GM18858 (cell line): Measurements from ENCODE around the gene MRPL43.
"Not testable (repeated sequence)": the region's sequence is repeated elsewhere in the genome, so short reads cannot be mapped to it uniquely, and the experiment has no call there.

Experiments used
- ATAC-seq: cut with Tn5 transposase; IDR thresholded peaks from one replicate; pipeline ENCODE4 v1.9.1; 2021; ENCODE audit not compliant: unreplicated experiment

The MRPL43 gene

DNA sequence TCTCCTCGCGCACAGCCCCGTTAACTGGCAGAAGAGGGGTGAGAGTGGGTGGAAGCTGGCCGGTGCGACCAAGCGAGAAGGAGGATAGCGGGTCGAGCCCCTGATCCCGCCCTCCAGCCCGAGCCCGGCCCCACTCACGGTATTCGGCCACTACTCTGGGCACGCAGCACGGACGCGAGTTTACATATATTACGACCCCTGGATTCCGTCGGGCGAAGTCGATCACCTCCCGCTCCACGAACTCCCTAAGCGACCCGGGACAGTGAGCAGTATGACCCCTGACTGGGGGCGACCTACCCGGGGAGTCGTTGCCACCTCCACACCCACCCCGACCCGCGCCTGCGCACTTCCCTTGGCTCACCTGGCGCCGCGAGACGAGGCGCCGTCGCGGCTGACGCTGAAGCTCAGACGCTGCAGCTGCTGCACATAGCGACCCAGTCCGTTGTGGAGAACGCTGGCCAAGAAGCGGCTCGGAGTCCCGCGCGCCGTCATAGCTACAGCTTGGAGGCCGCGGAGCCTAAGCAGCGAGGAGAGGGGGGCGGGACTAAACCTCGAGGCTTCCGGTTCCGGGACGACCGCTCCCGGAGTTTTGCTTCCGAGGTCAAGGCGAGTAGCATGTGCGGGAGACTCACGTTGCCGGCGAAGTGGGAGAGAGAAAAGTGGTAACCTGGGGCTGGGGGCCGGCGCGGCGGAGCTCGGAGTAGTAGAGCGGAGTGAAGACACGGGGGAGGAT is at the start of gene MRPL43, which contains the start of gene TWNK:
Gene MRPL43, minus strand, starts transcription at position 546 of the 733 bp plus-strand sequence. Its CDS starts 54 bp downstream, at position 492.
Gene TWNK, plus strand, starts transcription at position 592 of the 733 bp plus-strand sequence. CDS start 668 bp downstream, outside the sequence.
- ATAC-seq: peak; percentile 52

DNA sequence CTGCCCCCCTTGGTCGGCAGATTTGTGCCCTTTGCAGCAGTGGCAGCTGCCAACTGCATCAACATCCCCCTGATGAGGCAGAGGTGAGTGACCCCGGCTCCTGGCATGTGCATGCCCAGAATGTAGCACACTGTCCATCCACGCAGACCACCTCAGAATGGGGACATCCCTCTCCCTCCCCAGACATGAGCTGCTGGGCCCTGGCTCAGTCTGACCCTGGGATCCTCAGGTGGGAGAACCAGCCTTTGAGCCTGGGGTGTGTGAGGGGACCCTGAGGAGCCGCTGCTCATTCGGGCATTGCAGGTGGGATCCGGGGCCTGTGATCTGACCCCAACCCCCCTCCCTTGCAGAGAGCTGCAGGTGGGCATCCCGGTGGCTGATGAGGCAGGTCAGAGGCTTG is 49.4 kb upstream of the MRPL43 start:
- ATAC-seq: no peak

DNA sequence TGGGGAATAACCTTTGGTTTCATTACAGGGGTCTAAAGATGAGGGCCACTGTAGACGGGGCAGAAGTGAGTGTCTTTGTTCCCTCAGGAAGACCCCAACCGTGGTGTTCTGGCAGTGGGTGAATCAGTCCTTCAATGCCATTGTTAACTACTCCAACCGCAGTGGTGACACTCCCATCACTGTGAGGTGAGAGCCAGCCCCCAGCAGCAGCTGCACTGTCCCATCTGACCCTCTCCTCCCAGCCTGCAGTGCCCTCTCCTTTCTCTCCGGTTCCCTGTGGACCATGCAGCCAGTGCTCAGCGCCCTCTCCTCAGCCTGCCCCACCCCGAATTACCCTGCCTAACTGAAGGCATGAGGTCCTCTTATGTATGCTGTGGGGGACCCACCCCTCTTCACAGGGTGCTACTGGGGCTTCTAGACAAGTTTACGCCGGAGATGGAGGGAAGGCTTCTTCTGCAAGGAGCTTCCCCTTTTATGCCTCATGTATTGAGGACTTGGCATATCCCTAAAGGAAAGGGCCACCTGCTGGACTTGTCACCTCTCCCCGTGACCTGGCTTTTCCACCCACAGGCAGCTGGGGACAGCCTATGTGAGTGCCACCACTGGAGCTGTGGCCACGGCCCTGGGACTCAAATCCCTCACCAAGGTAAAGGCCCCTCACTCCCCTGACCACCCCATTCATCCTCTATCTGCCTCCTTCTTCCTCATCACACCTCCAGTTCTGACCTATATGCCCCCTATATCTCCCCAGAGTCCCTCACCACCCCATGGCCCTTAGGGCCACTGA is 48.8 kb upstream of the MRPL43 start:
- ATAC-seq: no peak

DNA sequence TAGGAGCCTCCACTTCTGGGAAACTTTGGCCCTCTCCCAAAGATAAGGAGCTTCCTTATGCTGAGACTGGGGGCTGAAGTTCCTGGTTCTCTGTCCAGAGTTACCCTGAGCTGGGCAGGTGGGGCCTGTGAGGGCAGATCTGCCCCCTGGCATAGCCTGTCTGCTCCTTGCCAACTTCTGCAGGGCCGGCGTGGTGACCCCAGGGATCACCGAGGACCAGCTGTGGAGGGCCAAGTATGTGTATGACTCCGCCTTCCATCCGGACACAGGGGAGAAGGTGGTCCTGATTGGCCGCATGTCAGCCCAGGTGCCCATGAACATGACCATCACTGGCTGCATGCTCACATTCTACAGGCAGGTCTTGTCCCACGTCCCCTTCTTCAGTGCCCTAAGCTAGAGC is 48.0 kb upstream of the MRPL43 start:
- ATAC-seq: no peak

- ATAC-seq: not testable (repeated sequence)
These were observed 47.1 kb upstream of the MRPL43 start for GRCh38 chr10:101034404-101034803.

GRCh38 chr10:101033276-101033675 is 46.0 kb upstream of the MRPL43 start:
- no peak for ATAC-seq

DNA sequence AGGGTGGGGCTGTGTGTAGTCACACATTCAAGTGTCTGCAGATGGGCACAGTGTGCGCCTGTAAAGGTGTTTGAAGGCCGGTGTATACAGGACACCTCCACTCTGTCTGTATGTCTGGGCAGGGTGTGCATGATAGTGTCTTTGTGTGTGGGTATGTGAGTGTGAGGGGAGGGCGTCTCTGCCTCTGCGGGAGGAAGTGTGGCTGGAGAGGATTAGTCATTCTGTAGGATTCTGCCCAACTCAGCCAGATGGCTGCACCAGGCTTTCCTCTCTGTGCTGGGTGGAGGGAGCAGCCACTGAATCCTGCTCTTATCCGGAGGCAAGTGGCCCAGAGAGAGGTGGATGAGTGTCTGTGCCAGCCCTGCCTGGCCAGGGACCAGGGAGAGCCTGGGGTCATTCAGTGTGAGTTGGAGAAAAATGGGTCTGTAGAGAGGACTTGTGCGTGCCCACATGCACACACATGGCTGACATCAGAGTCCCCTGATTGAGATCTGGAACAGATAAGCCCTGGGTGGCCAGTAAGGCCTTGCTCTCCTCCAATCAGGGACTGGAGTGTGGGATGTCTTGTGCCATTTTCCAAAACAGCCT is 45.4 kb upstream of the MRPL43 start:
- no peak for ATAC-seq

DNA sequence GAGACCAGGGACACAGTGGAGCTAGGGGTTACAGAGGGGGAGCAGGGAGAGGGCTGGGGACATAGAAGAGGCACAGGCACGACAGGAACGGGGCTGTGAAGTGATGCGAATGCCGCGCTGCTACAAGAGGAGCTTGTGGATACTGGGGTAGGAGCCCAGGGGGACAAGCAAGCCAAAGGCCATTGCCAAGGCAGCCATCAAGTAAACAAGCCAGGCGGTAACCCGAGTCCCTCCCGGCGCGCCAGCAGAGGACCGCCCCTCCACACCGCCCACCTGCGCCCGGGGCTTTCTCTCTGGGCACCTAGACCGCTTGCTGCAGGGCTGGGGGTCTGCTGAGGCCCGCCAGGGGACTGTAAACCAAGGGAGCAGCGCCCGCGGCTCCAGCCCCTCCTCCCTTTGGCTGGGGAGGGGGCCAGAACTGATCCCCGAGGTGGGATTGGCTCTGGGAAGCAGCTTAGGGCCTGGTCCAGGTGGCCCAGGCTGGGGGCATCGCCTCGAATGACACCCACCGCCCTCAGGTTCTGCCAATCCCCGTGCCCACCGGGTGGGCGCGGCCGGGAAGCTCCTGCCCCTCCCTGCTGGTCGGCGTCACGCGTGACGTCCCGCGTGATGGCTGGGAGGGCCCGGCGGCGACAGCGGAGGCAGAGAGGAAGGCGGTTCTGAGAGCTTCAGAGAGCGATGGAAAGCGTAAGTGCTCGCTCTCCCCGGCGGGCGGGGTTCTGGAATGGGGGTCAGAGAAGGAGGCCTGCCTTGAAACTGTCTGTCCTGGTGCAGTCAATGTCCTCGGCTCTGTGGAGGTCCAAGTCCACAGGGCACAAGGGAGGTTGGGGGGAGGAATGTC is 44.7 kb upstream of the MRPL43 start:
- ATAC-seq: no peak

DNA sequence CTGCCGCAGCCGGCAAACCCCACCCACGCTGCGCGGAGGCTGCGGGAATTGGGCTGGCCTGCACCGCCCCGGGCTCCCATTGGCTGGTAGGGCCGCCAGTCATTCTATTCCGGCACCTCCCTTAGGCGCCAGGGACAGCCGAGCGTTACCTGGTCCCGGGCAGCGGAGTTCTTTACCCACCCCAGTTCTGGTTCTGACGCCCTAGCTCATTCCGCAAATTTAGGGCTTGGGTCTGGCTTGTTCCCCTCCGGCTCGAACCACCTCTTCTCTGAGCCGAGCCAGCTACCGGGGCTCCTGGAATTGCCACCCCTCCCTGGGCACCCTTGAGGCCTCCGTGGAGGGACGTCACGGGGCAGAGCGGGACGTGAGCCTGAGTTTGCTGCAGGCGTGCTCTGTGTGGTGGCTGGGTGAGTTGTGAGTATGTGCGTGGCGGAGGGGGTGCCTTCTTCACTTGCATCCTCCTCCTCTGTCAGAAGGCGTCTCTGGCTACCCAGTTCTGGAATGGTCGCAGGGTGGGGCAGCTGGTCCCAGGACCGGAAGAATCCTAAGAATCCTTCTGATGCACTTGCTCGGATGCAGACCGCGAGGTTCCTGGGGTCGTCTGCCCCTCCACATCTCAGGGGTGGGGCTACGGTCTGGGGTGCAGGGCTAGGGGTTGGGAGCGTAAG is 44.0 kb upstream of the MRPL43 start, which contains the start of the genes PDZD7 and SFXN3:
Gene PDZD7, minus strand, starts transcription at position 2 of the 668 bp plus-strand sequence. CDS start 910 bp downstream, outside the sequence.
Gene SFXN3, plus strand, starts transcription at position 107 of the 668 bp plus-strand sequence. CDS start 3,461 bp downstream, outside the sequence.
- peak; percentile 83 for ATAC-seq

GRCh38 chr10:101030496-101031127 is 43.3 kb upstream of the MRPL43 start:
- ATAC-seq: no peak

GRCh38 chr10:101029520-101030295 is 42.4 kb upstream of the MRPL43 start:
- ATAC-seq: no peak

DNA sequence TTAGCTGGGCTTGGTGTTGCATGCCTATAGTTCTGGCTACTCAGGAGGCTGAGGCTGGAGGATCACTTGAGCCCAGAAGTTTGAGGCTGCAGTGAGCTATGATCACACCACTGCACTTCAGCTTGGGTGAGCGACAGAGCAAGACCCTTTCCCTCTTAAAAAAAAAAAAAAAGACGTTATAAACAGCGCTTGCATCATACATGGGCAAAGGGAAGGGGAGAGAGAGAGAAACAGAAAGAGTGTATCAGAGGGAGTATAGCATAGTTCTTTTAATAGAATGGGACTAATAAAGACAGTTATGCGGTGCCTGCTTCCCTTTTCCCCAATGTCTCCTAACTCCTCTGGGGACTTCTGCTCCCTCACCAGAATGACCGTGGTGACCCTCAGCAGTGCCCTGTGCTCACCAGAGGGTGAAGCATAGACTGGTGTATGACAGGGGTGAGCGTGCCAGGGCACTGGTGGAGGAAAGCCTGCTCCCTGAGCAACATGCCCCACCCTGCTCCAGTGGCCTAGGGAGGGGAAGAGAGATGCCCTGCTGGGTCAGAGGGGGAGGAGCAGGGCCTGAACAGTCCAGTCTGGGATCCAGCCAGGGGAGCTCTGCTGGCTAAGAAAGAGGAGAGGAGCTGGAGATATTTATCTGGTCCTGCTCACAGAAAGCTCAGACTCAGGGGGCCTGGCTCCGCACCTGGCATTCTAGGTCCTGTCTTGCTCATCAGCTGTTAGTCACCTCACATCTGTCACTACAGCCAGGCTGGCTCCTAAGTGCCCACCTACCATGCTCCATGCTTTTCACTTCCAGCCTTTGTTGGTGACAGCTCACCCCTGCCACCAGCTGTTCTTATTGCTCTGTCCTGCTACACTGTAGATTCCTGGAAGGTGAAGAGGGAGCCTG is 41.4 kb upstream of the MRPL43 start:
- ATAC-seq: no peak

- no peak for ATAC-seq
These were observed 39.9 kb upstream of the MRPL43 start for GRCh38 chr10:101027106-101027720.

DNA sequence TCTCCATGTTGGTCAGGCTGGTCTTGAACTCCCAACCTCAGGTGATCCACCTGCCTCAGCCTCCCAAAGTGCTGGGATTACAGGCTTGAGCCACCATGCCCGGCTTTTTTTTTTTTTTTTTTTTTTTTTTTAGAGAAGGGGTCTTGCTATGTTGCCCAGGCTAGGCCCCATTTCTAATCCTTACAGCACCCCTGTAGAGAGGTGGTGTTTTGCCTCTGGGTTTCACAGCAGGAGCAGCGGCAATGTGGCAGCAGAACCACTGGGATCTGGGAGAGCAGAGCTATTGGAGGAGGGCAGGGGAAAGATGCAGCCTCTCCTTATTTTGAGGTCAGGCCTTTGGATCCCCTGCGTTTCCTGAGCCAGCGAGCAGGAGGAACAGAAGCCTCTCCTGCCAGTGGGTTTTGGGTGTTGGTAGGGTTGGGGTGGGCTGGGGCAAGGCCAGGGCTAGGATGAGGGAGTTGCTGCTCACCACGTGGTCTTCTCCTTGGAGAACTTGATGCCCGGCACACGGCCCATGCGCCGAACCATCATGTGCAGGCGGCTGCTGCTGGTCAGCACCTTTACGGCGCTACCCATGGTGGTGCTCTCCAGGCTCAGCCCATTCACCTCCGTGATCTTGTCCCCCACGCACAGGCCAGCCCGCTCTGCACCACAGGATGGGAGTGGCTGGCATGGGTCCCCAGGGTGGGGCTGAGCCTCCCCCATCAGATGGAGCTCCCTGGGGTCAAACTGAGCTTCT is 35.8 kb upstream of the MRPL43 start:
- ATAC-seq: no peak

DNA sequence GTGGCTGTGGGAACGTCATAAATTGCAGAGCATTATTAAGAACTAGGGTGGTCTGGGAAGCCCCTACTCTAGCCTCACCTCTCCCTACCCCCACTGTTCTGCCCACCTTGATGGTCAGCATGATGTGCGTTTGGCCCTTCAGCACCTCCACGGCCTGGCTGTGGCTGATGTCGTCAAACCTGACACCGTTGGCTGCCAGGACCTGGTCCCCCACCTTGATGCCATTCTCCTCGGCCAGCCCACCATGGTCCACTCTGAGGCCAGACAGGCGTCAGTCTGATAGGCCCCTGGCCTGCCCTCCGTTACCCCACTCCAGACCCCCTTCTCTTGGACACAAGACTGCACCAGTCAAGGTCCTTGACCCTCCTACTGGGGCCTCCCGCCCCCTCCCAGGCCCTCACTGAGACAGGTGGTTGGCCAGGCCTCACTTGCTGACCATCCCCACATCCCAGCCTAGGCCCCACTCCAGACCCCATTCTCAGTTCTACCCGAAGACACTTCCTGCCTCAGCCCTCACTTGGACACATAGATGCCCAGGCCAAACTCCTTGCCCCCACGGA is 34.5 kb upstream of the MRPL43 start:
- no peak for ATAC-seq

- ATAC-seq: no peak
These were observed 33.9 kb upstream of the MRPL43 start for GRCh38 chr10:101021239-101021638.
